H54 (cell line): ENCODE data around the gene BCL2.

Experiments used
- DNase-seq: peaks from one replicate; pipeline ENCODE4 v3.0.0; 2011; ENCODE audit warnings: low spot score, mixed read lengths; ENCODE audit not compliant: insufficient read length
- FAIRE-seq: peaks from 3 replicates; lab custom pipeline; 2011; peaks lifted over from hg19 to GRCh38; lab: Jason Lieb, UNC
- POLR2A ChIP-seq: IDR thresholded peaks from 2 replicates; pipeline ENCODE4 v1.6.1; 2011; ENCODE audit warnings: low read depth, mild to moderate bottlenecking, low read length

BCL2 gene

GRCh38 chr18:63344918-63345317, 25.3 kb upstream of the BCL2 start:
- no peak for TF ChIP-seq POLR2A
- FAIRE-seq = no peak
- no peak for DNase-seq

GRCh38 chr18:63344263-63344662, 24.7 kb upstream of the BCL2 start:
- no peak for DNase-seq
- no peak for TF ChIP-seq POLR2A
- FAIRE-seq = no peak

- TF ChIP-seq POLR2A = no peak
- FAIRE-seq (no peak), DNase-seq (no peak)
Observed at GRCh38 chr18:63342206-63342605, 22.6 kb upstream of the BCL2 start.

- FAIRE-seq (no peak), DNase-seq (no peak)
- no peak for TF ChIP-seq POLR2A
Observed at GRCh38 chr18:63339920-63340484, 20.4 kb upstream of the BCL2 start.

- TF ChIP-seq POLR2A = no peak
- no peak for DNase-seq
- peak; percentile 96 for FAIRE-seq
Observed at GRCh38 chr18:63336366-63337099, 17.0 kb upstream of the BCL2 start.

GRCh38 chr18:63331105-63331504, 11.5 kb upstream of the BCL2 start:
- DNase-seq = no peak

GRCh38 chr18:63329431-63330145, 10.0 kb upstream of the BCL2 start:
- no peak for FAIRE-seq
- no peak for DNase-seq
- TF ChIP-seq POLR2A = no peak

More at GRCh38 chr18:63331105-63331504, 11.5 kb upstream of the BCL2 start:
- no peak for FAIRE-seq
- TF ChIP-seq POLR2A = no peak

GRCh38 chr18:63326011-63326410, 6.4 kb upstream of the BCL2 start:
- TF ChIP-seq POLR2A = no peak
- no peak for DNase-seq
- FAIRE-seq = no peak

- no peak for TF ChIP-seq POLR2A
- FAIRE-seq (no peak), DNase-seq (no peak)
Observed at GRCh38 chr18:63325086-63325686, 5.6 kb upstream of the BCL2 start.

- no peak for TF ChIP-seq POLR2A
- peak; percentile 43 for DNase-seq
- FAIRE-seq = peak; percentile 30
Observed at GRCh38 chr18:63322908-63323634, 3.5 kb upstream of the BCL2 start.

GRCh38 chr18:63322206-63322605, 2.6 kb upstream of the BCL2 start:
- FAIRE-seq = no peak
- DNase-seq = no peak
- no peak for TF ChIP-seq POLR2A

- no peak for TF ChIP-seq POLR2A
- no peak for DNase-seq
- FAIRE-seq = no peak
Observed at GRCh38 chr18:63321291-63321690, 1.7 kb upstream of the BCL2 start.

- TF ChIP-seq POLR2A = no peak
- no peak for FAIRE-seq
- no peak for DNase-seq
Observed at GRCh38 chr18:63320975-63321265, 1.4 kb upstream of the BCL2 start.

- DNase-seq = peak; percentile 60
- FAIRE-seq = no peak
- no peak for TF ChIP-seq POLR2A
Observed at GRCh38 chr18:63320123-63320974, 780 bp upstream of the BCL2 start.
